Hindlimb muscle (tissue), 1 donor: Measurements from ENCODE around the gene BSND. TPM values are rescaled to one million over a fixed set of nuclear protein-coding genes. Genes with fewer than 3 reads are reported as not detected.
A peak's percentile ranks its signal among the peaks of the same experiment; 100 is the strongest.
"Not testable (repeated sequence)": the region's sequence is repeated elsewhere in the genome, so short reads cannot be mapped to it uniquely, and the experiment has no call there.

Experiments
- DNase-seq: peaks from one replicate; pipeline ENCODE4 v3.0.0-alpha.2; 2013
- polyA plus RNA-seq: library from polyadenylated mRNA; unstranded; fragments of 120-200 nt; gene quantifications from one replicate; pipeline ENCODE4 v1.2.1, GENCODE V29; 2013; ENCODE audit not compliant: insufficient read length

Gene BSND
- polyA plus RNA-seq, 1 donor: 0.08 TPM

- peak; percentile 70 for DNase-seq
Measured at GRCh38 chr1:55021942-55022546, 23.3 kb downstream of the BSND start.

GRCh38 chr1:55024163-55024562 is 25.4 kb downstream of the BSND start:
- DNase-seq: not testable (repeated sequence)

DNA sequence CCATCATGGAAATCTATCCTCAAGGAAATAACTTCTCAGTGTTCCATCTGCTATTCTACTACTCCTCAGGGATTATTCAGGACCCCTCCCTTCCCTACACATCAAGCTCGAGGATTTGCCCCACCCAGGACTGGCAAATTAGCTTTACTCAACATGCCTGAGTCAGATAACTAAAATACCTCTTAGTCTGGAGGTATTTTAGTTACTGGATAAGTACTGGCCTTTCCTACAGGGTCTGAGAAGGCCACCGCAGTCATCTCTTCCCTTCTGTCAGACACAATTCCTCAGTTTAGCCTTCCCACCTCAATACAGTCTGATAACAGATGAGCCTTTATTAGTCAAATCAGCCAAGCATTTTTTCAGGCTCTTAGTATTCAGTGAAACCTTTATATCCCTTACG is 27.9 kb downstream of the BSND start:
- DNase-seq: not testable (repeated sequence)

DNA sequence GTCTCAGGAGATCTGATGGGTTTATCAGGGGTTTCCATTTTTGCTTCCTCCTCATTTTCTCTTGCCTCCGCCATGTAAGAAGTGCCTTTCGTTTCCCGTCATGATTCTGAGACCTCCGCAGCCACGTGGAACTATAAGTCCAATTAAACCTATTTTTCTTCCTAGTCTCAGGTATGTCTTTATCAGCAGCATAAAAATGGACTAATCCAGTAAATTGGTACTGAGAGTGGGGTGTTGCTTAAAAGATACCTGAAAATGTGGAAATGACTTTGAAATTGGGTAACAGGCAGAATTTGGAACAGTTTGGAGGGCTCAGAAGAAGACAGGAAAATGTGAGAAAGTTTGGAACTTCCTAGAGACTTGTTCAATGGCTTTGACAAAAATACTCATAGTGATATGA is 32.4 kb downstream of the BSND start:
- DNase-seq: not testable (repeated sequence)

DNA sequence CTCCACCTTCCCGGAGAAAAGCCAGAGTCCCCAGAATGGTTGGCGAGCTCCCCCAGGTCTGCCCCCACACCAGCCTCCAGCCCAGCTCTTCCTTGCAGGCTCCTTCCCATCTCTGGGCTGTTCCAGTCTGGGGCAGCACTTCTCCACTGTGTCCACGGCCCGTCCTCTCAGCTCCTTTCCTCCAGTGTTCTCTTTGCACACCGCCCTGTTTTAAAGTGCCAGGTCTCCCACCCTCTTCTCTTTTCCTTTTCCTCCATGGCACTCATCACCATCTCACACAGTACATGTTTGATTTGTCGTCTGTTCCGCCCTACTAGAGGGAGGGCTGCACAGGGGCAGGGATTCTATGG is 34.5 kb downstream of the BSND start:
- no peak for DNase-seq

- DNase-seq: no peak
Measured at GRCh38 chr1:55034476-55035133, 35.9 kb downstream of the BSND start.

DNA sequence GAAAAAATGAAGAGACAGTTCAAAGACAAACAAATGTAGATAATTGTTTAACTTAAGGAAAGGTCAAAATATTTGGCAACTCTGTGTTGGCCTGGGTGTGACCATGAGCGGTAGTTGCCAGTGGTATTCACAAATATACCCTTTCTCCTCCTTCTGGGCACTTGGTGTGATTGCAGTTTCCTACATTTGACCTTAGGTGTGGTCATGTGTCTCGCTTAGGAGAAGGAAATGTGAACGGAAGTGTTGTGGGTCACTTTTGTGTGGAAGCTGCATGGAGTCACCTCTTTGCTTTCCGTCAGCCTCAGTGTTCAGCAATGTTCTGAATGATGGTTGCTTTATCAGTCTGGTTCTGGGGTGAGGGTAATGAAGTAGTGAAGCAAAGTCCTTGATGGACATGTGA is 37.2 kb downstream of the BSND start:
- no peak for DNase-seq

DNA sequence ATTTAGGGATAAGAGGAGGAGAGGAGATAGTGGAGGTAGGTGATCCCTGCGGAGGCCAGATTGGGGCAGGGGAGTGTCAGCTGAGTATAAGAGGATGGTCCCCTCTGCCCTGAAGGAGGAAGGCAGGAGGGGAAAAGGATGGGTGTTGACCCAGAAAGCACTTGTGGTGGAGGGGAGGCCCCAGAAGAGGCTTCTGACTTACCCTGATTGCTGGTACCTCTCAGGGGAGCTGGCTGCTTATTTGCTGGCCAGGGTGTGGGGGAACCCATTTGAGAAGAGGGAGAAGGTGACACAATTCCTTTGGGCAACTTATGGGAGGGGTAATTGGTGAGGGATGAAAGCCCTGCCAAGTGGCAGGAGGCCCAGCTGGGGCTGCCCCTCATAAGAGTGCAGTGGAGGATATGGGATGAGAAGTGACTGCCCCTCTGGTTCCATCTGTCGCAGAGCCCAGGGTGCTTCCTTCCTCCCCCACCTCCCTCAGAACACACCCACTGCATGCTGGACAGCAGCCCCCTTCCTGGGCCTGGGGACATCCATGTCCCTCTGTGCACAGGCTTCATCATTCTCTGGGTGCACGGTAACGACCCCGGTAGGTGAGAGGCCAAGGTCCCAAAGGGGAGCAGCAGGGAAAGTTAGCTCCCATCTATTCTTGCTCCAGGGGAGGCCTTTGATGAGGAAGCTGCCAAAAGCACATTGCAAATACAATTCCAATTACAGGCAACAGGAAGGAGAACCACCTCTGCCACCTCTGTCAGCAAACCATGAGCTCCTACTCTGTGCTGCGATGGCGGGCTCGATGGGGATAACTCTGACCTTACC is 39.2 kb downstream of the BSND start:
- DNase-seq: no peak

DNA sequence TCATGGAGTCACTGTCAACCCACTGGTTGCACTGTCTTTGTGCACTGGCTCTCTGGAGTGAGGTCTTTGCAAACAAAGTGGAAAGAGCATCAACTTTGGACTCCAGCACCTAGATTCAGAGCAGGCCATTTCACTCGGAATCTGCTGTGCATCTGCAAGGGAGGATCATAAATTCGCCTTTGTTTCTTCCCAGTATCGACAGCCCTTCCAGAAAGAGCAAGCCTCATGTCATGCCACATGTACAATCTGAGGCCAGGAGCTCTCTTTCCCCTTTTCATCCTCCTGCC is 39.8 kb downstream of the BSND start:
- no peak for DNase-seq

GRCh38 chr1:55038974-55039341 is 40.2 kb downstream of the BSND start:
- no peak for DNase-seq

GRCh38 chr1:55039342-55040082 is 40.8 kb downstream of the BSND start, which contains the start of gene PCSK9:
Gene PCSK9, plus strand, starts transcription at chr1:55039548. Its CDS starts 290 bp downstream, at chr1:55039838.
- no peak for DNase-seq

DNA sequence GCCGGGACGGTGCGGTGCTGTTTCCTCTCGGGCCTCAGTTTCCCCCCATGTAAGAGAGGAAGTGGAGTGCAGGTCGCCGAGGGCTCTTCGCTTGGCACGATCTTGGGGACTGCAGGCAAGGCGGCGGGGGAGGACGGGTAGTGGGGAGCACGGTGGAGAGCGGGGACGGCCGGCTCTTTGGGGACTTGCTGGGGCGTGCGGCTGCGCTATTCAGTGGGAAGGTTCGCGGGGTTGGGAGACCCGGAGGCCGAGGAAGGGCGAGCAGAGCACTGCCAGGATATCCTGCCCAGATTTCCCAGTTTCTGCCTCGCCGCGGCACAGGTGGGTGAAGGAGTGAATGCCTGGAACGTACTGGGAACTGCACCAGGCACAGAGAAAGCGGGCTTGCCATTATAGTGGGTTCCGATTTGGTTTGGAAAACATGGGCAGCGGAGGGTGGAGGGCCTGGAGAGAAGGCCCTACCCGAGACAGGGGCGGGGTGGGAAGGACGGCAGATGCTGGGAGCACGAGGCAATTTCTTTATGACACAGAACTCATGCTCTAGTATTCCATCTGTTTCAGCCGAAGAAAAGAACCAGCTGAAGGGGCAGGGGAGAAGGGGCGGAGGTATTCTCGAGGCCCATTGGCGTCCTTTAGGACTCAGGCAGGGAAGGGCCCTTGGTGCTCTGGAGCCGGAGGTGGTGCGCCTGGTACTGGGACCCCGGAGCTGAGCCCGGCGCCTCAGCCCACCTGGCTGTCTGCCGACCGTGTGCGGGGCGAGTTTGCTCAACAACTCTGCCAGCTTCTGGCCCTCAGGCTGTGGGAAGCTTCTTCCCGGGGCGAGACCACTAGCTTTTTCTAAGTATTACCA is 41.6 kb downstream of the BSND start:
- no peak for DNase-seq

GRCh38 chr1:55040933-55041494 is 42.3 kb downstream of the BSND start:
- no peak for DNase-seq

DNA sequence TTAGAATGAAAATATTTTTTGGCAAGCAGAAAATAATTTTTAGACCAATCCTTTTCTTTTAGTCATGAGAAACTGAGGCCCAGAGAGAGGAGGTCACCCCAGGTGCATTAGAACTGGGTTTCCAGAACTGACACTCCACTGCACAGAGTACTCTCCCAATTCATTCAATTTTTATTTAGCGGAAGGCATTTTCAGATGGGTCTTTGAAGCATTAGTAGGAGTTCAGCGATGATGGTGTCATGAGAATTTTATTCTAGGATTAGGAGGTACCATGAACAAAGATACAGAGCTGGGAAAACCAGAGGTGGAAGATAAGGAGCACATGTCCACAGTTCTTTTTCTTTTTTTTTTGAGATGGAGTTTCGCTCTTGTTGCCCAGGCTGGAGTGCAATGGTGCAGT is 42.9 kb downstream of the BSND start:
- no peak for DNase-seq

DNA sequence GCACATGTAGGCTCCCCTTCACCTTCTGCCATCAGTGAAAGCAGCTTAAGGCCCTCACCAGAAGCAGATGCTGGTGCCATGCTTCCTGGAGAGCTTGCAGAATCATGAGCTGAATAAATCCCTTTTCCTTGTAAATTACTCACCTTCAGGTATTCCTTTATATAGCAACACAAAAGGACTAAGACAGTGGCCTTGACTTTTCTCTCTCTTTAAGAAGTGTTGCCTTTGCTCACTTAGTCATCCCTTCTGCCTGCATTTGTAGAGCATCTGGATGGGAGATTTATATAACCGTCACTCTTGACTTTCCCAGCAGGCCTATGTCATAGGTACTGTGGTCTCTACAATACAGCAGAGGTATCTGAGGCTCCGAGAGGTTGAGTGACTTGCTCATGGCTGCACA is 44.3 kb downstream of the BSND start:
- no peak for DNase-seq

DNA sequence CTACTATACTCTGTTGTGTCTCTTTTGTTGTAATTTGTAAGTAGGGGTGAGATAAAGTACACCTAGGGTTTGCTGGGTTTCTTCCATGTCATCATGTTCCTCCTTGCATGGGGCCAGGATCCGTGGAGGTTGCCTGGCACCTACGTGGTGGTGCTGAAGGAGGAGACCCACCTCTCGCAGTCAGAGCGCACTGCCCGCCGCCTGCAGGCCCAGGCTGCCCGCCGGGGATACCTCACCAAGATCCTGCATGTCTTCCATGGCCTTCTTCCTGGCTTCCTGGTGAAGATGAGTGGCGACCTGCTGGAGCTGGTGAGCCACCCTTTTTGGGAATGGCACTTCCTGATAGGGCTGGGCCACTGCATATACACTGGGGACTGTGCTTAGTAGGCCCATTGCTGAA is 45.0 kb downstream of the BSND start:
- DNase-seq: no peak

- no peak for DNase-seq
Measured at GRCh38 chr1:55044617-55045397, 46.1 kb downstream of the BSND start.

GRCh38 chr1:55045430-55045829 is 46.7 kb downstream of the BSND start:
- DNase-seq: no peak

GRCh38 chr1:55046871-55047270 is 48.1 kb downstream of the BSND start:
- DNase-seq: no peak

- no peak for DNase-seq
Measured at GRCh38 chr1:55047611-55048010, 48.9 kb downstream of the BSND start.
